HG02763 (cell line): ENCODE data around the gene PHKB.
"Not testable (repeated sequence)": the region's sequence is repeated elsewhere in the genome, so short reads cannot be mapped to it uniquely, and the experiment has no call there.

ENCODE experiments used
- ATAC-seq: cut with Tn5 transposase; IDR thresholded peaks from one replicate; pipeline ENCODE4 v1.9.1; 2021; ENCODE audit warnings: mild to moderate bottlenecking, moderate library complexity; ENCODE audit not compliant: unreplicated experiment

PHKB gene

DNA sequence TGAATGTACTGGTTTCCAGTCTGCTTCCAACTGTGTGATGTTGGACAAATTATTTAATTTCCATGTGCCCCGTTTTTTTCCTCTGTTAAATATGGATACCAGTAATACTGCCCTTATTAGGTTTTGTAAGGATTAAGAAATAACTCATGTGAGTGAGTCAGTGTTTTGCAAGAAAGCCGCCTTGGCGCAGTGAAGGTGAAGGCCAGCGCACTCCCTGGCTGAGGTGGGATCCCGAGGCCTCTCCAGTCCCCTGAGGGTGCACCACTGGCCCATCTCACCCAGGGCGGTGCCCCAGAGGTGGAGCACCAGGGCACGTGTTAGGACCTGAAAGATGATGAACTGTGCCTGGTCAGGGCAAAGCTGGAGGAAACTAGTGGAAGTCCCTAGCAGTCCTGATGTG, 43.5 kb downstream of the PHKB start:
- no peak for ATAC-seq

GRCh38 chr16:47506800-47507199, 45.7 kb downstream of the PHKB start:
- ATAC-seq = no peak

DNA sequence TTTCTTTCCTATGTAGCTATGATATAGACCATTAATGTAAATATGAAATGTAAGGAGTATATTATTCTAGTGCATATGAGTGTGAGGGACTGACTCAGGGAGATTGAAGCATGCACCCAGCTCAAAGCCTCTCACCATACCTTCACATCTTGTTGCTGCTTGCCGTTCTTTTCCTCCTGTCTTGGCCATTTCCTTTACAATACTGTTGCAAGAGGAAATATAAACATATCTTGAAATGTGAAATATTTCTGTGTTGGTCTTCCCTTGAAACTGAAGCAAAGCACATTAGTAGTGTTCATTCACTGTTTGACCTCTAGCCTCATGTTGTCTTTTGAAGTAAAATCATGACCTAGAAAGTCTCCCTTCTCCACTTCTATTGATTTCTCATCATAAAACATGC, 46.6 kb downstream of the PHKB start:
- no peak for ATAC-seq

DNA sequence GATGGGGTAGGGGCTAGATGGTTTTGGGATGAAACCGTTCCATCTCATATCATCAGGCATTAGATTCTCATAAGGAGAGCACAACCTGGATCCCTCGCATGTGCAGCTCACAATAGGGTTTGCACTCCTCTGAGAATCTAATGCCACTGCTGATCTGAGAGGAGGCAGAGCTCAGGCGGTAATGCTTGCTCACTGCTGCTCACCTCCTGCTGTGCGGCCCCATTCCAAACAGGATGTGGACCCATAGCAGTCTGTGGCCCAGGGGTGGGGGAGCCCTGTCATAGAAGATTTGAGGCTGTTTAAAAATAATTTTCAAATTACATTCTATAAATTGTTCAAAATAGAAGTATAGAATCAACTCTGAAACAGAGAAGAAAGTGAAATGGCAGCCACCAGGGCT, 50.8 kb downstream of the PHKB start:
- no peak for ATAC-seq

- no peak for ATAC-seq
These were observed 57.9 kb downstream of the PHKB start for GRCh38 chr16:47519037-47519436.

DNA sequence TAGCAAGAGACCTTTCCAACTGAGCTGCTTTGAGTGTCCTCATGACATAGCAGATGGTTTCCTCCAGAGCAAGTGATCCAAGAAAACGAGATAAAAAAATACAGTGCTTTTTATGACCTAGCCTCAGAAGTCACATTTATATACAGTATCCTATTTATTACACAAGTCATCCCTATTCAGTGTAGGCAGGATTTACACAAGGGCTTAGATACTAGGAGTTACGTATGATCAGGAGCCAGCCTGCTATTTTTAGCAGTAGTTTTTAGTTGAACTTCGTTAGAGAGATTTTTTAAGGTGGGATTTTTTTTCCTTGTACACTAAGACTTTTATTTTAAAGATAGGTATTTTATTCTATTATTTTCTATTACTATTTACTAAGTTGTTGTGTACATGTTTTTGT, 58.4 kb downstream of the PHKB start:
- no peak for ATAC-seq

DNA sequence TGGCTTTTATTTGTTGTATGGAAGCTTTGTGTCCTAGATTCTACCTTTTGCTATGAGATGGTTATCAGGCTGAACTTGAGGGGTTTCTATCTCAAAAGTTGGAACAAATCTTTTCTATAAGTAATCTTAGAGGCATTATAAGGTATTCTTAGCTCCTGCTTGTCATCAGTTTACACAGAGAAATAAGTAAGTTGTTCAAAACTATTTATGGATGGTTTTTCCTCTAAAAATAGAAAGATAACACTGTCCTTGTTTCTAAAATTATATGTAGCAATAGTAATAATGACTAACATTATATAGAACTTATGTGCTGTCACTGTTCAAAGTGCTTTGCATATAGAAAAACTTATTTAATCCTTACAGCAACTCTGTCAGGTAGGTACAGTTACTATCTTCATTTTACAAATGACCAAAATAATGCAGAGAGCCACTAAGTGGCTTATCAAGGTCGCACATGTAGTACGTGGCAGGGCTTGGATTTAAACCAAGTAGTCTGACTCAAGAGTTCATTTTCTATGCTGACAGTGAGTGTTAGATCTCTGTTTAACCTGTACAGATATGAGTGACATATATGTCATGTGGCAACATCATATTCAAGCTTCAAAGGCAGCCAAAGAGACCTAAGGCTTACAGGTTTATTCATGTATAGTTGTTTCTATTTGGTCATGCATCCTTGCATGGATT, 59.0 kb downstream of the PHKB start:
- no peak for ATAC-seq

- peak; percentile 100 for ATAC-seq
These were observed 62.3 kb downstream of the PHKB start for GRCh38 chr16:47523342-47524006.

- no peak for ATAC-seq
These were observed 62.9 kb downstream of the PHKB start for GRCh38 chr16:47524007-47524405.

DNA sequence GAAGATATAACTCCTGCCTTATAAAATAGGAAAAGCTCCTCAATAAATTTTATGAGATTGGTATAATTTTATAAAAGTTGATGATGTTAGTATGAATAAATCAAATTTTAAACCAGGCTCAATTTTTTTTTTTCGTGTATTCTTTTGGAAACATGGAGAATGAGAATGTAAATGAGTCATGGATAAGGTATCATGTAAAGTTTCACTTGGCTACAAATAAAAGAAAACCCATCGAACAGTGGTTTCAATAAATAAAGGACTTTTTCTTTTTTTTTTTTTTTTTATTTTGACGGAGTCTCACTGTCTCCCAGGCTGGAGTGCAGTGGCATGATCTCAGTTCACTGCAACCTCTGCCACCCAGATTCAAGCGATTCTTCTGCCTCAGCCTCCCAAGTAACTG, 67.3 kb downstream of the PHKB start:
- no peak for ATAC-seq

DNA sequence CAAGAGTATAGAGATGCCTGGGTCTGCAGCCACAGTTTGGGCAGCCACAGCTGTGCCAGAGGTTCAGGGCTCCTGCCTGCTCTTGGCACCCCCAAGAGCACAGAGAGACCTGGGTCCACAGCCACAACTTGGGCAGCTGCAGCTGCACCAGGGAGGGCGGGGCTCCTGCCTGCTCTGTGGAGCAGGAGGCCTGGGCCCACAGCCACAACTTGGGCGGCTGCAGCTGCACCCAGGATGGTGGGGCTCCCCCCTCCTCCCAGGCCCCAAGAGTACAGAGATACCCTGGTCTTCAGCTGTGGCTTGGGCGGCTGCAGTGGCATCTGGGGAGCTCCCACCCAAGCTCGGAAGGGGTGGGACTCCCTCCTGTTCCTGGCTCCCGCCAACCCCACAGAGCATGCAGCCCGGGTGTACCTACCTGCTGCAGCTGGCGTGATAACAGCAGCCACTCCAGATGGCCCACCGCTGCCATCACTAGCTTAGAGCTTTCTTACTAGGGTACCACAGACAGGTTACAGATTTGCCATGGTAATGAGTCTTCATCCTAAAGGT, 72.7 kb downstream of the PHKB start:
- ATAC-seq = no peak

GRCh38 chr16:47538472-47538871, 77.3 kb downstream of the PHKB start:
- ATAC-seq = no peak

DNA sequence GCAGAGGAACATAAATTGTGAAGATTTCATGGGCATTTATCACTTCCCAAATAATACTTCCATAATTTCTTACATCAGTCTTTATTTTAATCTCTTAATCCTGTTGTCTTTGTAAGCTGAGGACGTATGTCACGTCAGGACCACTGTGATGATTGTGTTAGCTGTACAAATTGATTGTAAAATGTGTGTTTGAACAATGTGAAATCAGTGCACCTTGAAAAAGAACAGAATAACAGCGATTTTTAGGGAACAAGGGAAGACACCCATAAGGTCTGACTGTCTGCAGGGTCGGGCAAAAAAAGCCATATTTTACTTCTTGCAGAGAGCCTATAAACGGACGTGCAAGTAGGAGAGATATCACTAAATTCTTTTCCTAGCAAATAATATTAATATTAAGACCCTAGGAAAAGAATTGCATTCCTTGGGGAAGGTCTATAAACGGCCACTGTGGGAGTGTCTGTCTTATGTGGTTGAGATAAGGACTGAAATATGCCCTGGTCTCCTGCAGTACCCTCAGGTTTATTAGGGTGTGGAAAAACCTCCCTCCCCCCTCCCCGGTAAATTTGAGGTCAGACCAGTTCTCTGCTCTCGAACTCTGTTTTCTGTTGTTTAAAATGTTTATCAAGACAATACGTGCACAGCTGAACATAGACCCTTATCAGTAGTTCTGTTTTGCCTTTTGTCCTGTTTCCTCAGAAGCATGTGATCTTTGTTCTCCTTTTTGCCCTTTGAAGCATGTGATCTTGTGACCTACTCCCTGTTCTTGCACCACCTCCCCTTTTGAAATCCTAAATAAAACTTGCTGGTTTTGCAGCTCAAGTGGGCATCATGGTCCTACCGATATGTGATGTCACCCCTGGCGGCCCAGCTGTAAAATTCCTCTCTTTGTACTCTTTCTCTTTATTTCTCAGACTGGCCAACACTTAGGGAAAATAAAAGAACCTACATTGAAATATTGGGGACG, 78.9 kb downstream of the PHKB start:
- ATAC-seq = not testable (repeated sequence)

DNA sequence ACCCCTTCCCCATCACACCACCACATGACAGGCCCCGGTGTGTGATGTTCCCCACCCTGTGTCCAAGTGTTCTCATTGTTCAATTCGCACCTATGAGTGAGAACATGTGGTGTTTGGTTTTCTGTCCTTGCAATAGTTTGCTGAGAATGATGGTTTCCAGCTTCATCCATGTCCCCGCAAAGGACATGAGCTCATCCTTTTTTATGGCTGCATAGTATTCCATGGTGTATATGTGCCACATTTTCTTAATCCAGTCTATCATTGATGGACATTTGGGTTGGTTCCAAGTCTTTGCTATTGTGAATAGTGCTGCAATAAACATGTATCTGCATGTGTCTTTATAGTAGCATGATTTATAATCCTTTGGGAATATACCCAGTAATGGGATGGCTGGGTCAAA, 80.0 kb downstream of the PHKB start:
- not testable (repeated sequence) for ATAC-seq

DNA sequence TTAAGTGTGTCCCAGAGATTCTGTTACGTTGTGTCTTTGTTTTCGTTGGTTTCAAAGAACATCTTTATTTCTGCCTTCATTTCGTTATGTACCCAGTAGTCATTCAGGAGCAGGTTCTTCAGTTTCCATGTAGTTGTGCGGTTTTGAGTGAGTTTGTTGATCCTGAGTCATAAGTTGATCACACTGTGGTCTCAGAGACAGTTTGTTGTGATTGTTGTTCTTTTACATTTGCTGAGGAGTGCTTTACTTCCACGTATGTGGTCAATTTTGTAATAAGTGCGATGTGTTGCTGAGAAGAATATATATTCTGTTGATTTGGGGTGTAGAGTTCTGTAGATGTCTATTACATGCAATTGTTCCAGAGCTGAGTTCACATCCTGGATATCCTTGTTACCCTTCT, 83.1 kb downstream of the PHKB start:
- ATAC-seq = not testable (repeated sequence)

- ATAC-seq = not testable (repeated sequence)
These were observed 90.1 kb downstream of the PHKB start for GRCh38 chr16:47551185-47551584.

GRCh38 chr16:47551767-47552166, 90.6 kb downstream of the PHKB start:
- not testable (repeated sequence) for ATAC-seq

- ATAC-seq = no peak
These were observed 92.9 kb downstream of the PHKB start for GRCh38 chr16:47553853-47554564.

GRCh38 chr16:47554587-47554986, 93.5 kb downstream of the PHKB start:
- not testable (repeated sequence) for ATAC-seq

DNA sequence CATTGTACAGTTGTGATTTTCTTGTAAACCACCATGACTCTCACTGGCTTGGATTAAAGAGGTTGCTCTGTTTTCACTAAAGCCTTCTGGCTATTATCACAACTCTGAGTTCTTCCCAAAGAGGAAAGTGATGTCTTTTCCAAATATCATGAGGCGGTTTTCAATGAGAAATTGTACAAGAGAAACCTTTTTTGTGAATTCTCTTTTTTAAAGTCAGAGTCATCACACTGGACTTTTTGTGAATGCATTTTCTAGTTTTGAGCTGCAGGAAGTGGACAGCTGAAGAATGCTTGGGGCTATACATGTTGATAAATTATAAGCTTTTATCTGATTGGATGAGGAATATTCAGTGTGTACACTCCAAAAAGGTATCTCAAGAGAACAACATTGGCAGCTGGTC, 100.2 kb downstream of the PHKB start:
- no peak for ATAC-seq

- no peak for ATAC-seq
These were observed 101.2 kb downstream of the PHKB start for GRCh38 chr16:47562366-47562765.
